SK-N-SH (cell line): ENCODE data around the gene CCDC197.

Source experiments
- EZH2phosphoT487 ChIP-seq: fragments of 200-600 bp; sonication (generic); IDR thresholded peaks from 2 replicates; pipeline ENCODE4 v1.6.1; 2017; ENCODE audit warnings: low read depth, mixed run types, mild to moderate bottlenecking, antibody characterized with exemption, moderate library complexity, borderline replicate concordance
- FOXM1 ChIP-seq: IDR thresholded peaks from 2 replicates; pipeline ENCODE4 v1.4.0; 2012; ENCODE audit warnings: low read depth, mild to moderate bottlenecking
- MEF2A ChIP-seq: IDR thresholded peaks from 2 replicates; pipeline ENCODE4 v1.4.0; 2012; ENCODE audit warnings: low read depth, borderline replicate concordance
- RAD21 ChIP-seq: IDR thresholded peaks from 2 replicates; pipeline ENCODE4 v1.6.1; 2012; ENCODE audit warnings: mild to moderate bottlenecking, low read length
- SIN3A ChIP-seq: IDR thresholded peaks from 2 replicates; pipeline ENCODE4 v1.6.1; 2012; ENCODE audit warnings: low read depth, mild to moderate bottlenecking, low read length, moderate library complexity, borderline replicate concordance
- TEAD4 ChIP-seq: IDR thresholded peaks from 2 replicates; pipeline ENCODE4 v1.4.0; 2012; ENCODE audit warnings: mild to moderate bottlenecking, borderline replicate concordance; ENCODE audit not compliant: insufficient read depth
- YY1 ChIP-seq: IDR thresholded peaks from 2 replicates; pipeline ENCODE4 v1.4.0; 2012; ENCODE audit warnings: low read depth, mild to moderate bottlenecking
- TF ChIP-seq, protein P1 (sequence below): IDR thresholded peaks from 2 replicates; pipeline ENCODE4 v1.4.0; 2012; ENCODE audit warnings: low read depth, borderline replicate concordance
- TF ChIP-seq, protein P2 (sequence below): fragments of 200-600 bp; sonication (generic); IDR thresholded peaks from 2 replicates; pipeline ENCODE4 v1.6.1; 2017; ENCODE audit warnings: antibody characterized with exemption, mild to moderate bottlenecking, moderate library complexity

DNA sequence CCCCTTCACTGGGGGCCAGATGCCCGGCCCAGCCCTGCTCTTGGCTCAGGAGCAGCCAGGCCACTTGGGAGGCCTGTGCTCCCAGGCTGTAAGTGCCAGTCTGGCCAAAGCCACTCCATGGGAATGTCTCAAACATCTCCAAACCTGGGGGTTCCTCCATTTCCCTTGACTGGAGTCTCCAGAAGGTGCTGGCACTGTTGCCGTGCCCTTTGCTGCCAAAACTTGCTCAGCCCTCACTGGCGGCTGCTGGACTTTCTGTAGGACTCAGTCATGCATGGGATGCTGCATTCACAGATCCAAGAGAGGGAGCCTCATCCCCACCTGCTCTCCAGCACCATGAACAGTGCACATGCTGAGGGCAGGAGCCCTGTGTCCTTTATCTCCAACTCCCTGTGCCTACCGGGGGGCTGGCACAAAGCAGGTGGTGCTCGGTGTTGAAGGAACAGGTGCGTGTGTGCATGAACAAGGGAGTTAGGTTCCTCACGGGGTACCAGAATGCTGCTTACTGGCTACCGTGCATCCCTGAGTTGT is 19.4 kb downstream of the CCDC197 start:
- TF ChIP-seq MEF2A (no peak), EZH2phosphoT487 (no peak), RAD21 (no peak), YY1 (no peak), TEAD4 (no peak), SIN3A (no peak), FOXM1 (no peak)
- TF ChIP-seq, protein P1, sequence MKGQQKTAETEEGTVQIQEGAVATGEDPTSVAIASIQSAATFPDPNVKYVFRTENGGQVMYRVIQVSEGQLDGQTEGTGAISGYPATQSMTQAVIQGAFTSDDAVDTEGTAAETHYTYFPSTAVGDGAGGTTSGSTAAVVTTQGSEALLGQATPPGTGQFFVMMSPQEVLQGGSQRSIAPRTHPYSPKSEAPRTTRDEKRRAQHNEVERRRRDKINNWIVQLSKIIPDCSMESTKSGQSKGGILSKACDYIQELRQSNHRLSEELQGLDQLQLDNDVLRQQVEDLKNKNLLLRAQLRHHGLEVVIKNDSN: no peak
- TF ChIP-seq, protein P2, sequence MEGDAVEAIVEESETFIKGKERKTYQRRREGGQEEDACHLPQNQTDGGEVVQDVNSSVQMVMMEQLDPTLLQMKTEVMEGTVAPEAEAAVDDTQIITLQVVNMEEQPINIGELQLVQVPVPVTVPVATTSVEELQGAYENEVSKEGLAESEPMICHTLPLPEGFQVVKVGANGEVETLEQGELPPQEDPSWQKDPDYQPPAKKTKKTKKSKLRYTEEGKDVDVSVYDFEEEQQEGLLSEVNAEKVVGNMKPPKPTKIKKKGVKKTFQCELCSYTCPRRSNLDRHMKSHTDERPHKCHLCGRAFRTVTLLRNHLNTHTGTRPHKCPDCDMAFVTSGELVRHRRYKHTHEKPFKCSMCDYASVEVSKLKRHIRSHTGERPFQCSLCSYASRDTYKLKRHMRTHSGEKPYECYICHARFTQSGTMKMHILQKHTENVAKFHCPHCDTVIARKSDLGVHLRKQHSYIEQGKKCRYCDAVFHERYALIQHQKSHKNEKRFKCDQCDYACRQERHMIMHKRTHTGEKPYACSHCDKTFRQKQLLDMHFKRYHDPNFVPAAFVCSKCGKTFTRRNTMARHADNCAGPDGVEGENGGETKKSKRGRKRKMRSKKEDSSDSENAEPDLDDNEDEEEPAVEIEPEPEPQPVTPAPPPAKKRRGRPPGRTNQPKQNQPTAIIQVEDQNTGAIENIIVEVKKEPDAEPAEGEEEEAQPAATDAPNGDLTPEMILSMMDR: no peak
